Measurements from ENCODE around the gene TMPRSS11D. TPM values are rescaled to one million over a fixed set of nuclear protein-coding genes. Genes with fewer than 3 reads are reported as not detected.

The TMPRSS11D gene
- total and polyA plus RNA-seq, 9 donors = not detected

DNA sequence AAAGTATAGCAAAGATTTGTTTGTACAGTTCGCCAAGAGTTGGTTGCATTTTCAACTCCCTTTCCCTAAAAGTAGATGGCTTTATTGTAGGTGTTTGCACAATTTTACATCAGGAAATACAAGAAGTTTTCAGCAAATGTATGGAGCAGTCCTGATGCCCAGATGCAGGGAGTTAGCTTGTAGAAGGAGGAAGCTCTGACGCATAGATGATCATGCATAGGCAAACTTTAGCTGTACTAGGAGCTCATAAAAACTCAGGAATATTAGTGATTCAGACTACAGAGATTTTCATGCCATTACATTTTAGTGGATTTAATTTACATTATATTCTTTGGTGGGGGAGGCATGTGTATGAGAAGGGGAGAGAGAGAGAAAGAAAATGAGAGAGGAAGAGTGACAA lies 62.9 kb downstream of the TMPRSS11D start:
- no peak for DNase-seq
- TF ChIP-seq, protein P1, sequence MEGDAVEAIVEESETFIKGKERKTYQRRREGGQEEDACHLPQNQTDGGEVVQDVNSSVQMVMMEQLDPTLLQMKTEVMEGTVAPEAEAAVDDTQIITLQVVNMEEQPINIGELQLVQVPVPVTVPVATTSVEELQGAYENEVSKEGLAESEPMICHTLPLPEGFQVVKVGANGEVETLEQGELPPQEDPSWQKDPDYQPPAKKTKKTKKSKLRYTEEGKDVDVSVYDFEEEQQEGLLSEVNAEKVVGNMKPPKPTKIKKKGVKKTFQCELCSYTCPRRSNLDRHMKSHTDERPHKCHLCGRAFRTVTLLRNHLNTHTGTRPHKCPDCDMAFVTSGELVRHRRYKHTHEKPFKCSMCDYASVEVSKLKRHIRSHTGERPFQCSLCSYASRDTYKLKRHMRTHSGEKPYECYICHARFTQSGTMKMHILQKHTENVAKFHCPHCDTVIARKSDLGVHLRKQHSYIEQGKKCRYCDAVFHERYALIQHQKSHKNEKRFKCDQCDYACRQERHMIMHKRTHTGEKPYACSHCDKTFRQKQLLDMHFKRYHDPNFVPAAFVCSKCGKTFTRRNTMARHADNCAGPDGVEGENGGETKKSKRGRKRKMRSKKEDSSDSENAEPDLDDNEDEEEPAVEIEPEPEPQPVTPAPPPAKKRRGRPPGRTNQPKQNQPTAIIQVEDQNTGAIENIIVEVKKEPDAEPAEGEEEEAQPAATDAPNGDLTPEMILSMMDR (IDR thresholded peaks at IDR 0.05) = no peak
- H3K27me3 ChIP-seq = no peaks in the 10 kb centered on the region
- H3K4me3 ChIP-seq = no peak overlapping the region
- no peak overlapping the region for H3K27ac ChIP-seq
- no peaks in the 10 kb centered on the region for H3K36me3 ChIP-seq
- 95 to 96% (median 96%) methylated on average over 2 of the region's 2 CpGs for WGBS, 3 donors
- no peaks in the 10 kb centered on the region for H3K4me1 ChIP-seq (ENCODE audit: insufficient read depth)
- H3K9me3 ChIP-seq = no peaks in the 10 kb centered on the region
- intact Hi-C loops (cut with DNase I) = no loop called here

DNA sequence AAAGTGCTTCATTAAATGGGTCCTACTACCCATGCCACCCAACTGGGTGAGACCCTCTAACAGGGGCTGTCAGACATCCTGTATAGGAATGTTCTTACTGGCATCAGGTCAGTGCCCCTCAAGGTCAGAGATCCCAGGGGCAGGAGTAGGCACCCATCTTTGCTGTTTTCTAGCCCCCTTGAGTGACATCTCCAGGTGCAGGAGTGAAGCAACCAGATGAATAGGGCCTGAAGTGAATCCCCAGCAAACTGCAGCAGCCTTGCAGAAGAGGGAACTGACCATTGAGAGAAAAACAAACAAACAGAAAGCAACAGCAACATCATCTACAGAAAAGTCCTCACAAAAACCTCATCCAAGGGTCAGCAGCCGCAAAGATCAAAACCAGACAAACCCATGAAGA lies 73.8 kb downstream of the TMPRSS11D start:
- no peaks in the 10 kb centered on the region for H3K9me3 ChIP-seq
- no peaks in the 10 kb centered on the region for H3K27me3 ChIP-seq
- H3K4me1 ChIP-seq (ENCODE audit: insufficient read depth) = no peaks in the 10 kb centered on the region
- no peak overlapping the region for H3K27ac ChIP-seq
- H3K4me3 ChIP-seq = no peak overlapping the region
- no peaks in the 10 kb centered on the region for H3K36me3 ChIP-seq
- WGBS, 3 donors = 92 to 98% (median 94%) methylated on average over 1 of the region's 1 CpG
- DNase-seq = no peak
- intact Hi-C loops (cut with DNase I) = no loop called here
- TF ChIP-seq EP300 (IDR thresholded peaks at IDR 0.05) (no peak), POLR2A (IDR thresholded peaks at IDR 0.05) (no peak)
- TF ChIP-seq, protein P1 (IDR thresholded peaks at IDR 0.05) = no peak

DNA sequence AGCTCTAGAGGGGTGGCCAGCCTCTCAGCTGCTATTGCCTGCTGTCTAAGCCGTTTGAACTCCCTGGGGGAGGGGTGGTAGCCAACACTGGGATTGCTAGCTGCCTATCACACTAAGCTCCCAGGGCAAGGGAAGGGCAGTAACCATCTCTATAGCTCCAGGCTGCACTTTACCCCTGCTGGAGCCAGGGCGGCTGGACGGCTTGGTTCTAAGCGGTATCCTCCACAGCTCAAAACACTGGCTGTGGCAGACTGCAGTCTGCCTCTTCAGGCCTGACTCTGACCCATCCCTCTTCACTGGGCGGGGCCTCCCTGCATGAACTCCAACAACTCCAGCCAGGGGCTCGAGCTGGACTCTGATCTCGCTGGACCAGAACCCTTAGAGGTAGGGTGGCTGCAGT lies 74.3 kb downstream of the TMPRSS11D start:
- H3K27me3 ChIP-seq = no peaks in the 10 kb centered on the region
- intact Hi-C loops (cut with DNase I) = no loop called here
- H3K27ac ChIP-seq = no peak overlapping the region
- H3K36me3 ChIP-seq = no peaks in the 10 kb centered on the region
- DNase-seq = no peak
- WGBS, 3 donors = 86 to 89% (median 88%) methylated on average over 7 of the region's 7 CpGs
- H3K4me1 ChIP-seq (ENCODE audit: insufficient read depth) = no peaks in the 10 kb centered on the region
- no peak for TF ChIP-seq POLR2A (IDR thresholded peaks at IDR 0.05)
- TF ChIP-seq EP300 (IDR thresholded peaks at IDR 0.05) = no peak
- TF ChIP-seq, protein P1 (IDR thresholded peaks at IDR 0.05) = no peak
- H3K9me3 ChIP-seq = no peaks in the 10 kb centered on the region
- no peak overlapping the region for H3K4me3 ChIP-seq

GRCh38 chr4:67796810-67797209 lies 87.0 kb downstream of the TMPRSS11D start:
- TF ChIP-seq, protein P1 (IDR thresholded peaks at IDR 0.05) = no peak
- TF ChIP-seq POLR2A (IDR thresholded peaks at IDR 0.05) = no peak
- TF ChIP-seq EP300 (IDR thresholded peaks at IDR 0.05) = no peak
- no peaks in the 10 kb centered on the region for H3K9me3 ChIP-seq
- no peaks in the 10 kb centered on the region for H3K4me1 ChIP-seq (ENCODE audit: insufficient read depth)
- no peak overlapping the region for H3K27ac ChIP-seq
- DNase-seq = no peak
- intact Hi-C loops (cut with DNase I) = no loop called here
- no peaks in the 10 kb centered on the region for H3K27me3 ChIP-seq
- H3K4me3 ChIP-seq = no peak overlapping the region
- H3K36me3 ChIP-seq = no peaks in the 10 kb centered on the region

DNA sequence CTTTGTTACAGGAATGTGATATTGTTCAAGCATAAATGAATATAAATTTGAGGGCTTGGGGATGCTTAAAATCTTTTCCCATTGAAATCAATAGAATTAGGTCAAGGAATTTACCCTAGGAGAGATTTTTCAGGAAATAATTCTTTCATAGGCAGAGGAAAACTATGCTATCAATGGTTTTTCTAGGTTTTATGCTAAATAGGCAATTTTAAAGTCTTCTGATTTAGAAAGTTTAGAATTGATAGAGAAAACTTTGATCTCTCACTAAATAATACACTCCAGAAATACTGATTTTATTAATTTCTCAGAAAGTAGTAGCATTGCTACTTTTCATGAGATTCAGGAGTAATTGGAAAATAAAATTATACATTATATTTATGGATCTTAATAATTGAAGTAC lies 93.1 kb downstream of the TMPRSS11D start:
- TF ChIP-seq, protein P1 (IDR thresholded peaks at IDR 0.05) = no peak
- TF ChIP-seq EP300 (IDR thresholded peaks at IDR 0.05) (no peak), POLR2A (IDR thresholded peaks at IDR 0.05) (no peak)
- Histone ChIP-seq H3K27me3 (no peaks in the 10 kb centered on the region), H3K27ac (no peak overlapping the region), H3K4me1 (ENCODE audit: insufficient read depth) (peaks cover 2% of the 10 kb centered on the region), H3K36me3 (no peaks in the 10 kb centered on the region), H3K4me3 (no peak overlapping the region), H3K9me3 (no peaks in the 10 kb centered on the region)
- intact Hi-C loops (cut with DNase I) = no loop called here
- DNase-seq = no peak

All from ovary (tissue), 9 donors.